Globus pallidus (tissue), 1 donor: ENCODE results near the gene TES.
"Not testable (repeated sequence)": the region's sequence is repeated elsewhere in the genome, so short reads cannot be mapped to it uniquely, and the experiment has no call there.

Experiments used
- DNase-seq: peaks from one replicate; pipeline ENCODE4 v3.0.0-alpha.2; 2015; ENCODE audit warnings: low spot score

TES gene

GRCh38 chr7:116210345-116211005 is at the start of gene TES:
TSS of gene TES (plus strand) at chr7:116210539. CDS start at chr7:116210708, 169 bp downstream.
- DNase-seq: no peak

- no peak for DNase-seq
These were observed 48.6 kb upstream of the TES start for GRCh38 chr7:116161728-116162127.

- no peak for DNase-seq
These were observed 48.1 kb upstream of the TES start for GRCh38 chr7:116162254-116162653.

GRCh38 chr7:116162992-116163391 is 47.3 kb upstream of the TES start:
- DNase-seq: no peak

GRCh38 chr7:116164552-116165306 is 45.6 kb upstream of the TES start:
- DNase-seq: no peak

GRCh38 chr7:116165717-116166116 is 44.6 kb upstream of the TES start:
- no peak for DNase-seq

GRCh38 chr7:116166156-116166555 is 44.2 kb upstream of the TES start:
- no peak for DNase-seq

GRCh38 chr7:116167177-116167576 is 43.2 kb upstream of the TES start:
- no peak for DNase-seq

GRCh38 chr7:116169060-116169459 is 41.3 kb upstream of the TES start:
- DNase-seq: no peak

- DNase-seq: no peak
These were observed 40.2 kb upstream of the TES start for GRCh38 chr7:116170180-116170579.

- DNase-seq: no peak
These were observed 39.2 kb upstream of the TES start for GRCh38 chr7:116171094-116171493.

- no peak for DNase-seq
These were observed 38.0 kb upstream of the TES start for GRCh38 chr7:116172353-116172752.

- DNase-seq: peak; percentile 65
These were observed 37.0 kb upstream of the TES start for GRCh38 chr7:116173051-116174028.

GRCh38 chr7:116175095-116175494 is 35.2 kb upstream of the TES start:
- not testable (repeated sequence) for DNase-seq

- no peak for DNase-seq
These were observed 34.1 kb upstream of the TES start for GRCh38 chr7:116176226-116176625.

GRCh38 chr7:116177009-116177408 is 33.3 kb upstream of the TES start:
- no peak for DNase-seq

- no peak for DNase-seq
These were observed 30.0 kb upstream of the TES start for GRCh38 chr7:116180302-116180701.

GRCh38 chr7:116182023-116182422 is 28.3 kb upstream of the TES start:
- DNase-seq: no peak

- DNase-seq: no peak
These were observed 24.9 kb upstream of the TES start for GRCh38 chr7:116185450-116185849.

GRCh38 chr7:116185956-116186355 is 24.4 kb upstream of the TES start:
- DNase-seq: no peak

- DNase-seq: no peak
These were observed 22.9 kb upstream of the TES start for GRCh38 chr7:116187400-116187799.

- DNase-seq: no peak
These were observed 16.8 kb upstream of the TES start for GRCh38 chr7:116193329-116194087.
